CD4-positive, alpha-beta T cell treated with Interferon alpha-2 for 1 hour (primary cell): ENCODE results near the gene SOCS7.

Experiments
- DNase-seq, 2 donors: peaks; one replicate each; pipeline ENCODE4 v3.0.0-alpha.2; 2020 to 2022

Gene SOCS7

DNA sequence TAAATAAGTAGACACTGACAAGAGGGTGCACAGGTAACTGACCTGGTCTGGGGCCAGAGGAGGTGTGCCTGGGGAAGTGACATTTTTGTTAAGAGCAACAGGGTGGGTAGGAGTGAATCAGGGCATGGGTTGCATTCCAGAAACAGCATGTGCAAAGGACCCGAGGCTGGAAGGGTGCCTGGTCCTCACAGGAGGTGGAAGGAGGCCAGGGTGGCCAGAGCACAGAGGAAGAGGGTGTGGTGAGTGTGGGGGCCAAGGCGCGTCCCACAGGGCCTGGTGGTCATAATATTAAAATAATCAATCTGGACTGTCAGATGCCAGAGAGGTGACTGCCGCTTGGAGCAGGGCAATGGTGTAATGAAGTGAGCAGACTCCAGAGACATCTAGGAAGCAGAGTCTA lies 90.9 kb downstream of the SOCS7 start:
- DNase-seq = no peak

DNA sequence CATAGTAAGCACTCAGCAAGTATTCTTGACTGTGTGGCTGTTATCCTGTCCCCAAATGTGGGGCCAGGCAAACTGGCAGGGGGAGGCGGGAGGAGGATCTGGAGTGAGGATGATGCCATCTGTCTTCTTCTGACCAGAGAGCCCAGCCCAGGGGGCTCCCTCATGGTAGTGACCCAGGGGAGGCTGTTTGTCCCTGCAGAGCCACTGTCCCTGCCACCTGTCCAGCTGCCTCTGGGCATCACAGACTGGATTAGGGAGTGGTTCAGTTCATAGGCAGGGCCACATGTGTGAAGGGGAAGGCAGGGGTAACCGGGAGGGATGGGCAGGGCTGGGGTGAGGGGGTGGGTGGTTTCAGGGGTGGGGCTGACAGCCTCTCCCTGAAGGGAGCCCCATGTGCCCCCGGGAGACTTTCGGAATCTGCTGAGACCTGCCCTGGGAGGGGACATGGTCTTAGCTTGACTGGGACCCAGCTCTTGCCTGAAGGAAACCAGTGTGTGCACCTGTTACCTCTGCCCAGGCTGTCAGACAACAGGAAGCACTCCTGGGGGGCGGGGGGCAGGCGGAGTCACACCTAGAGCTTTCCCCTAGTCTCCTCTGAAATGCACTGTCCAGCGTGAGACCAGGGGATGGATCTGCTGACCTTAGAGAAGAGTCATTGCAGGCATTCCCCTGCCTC lies 91.8 kb downstream of the SOCS7 start:
- no peak for DNase-seq

GRCh38 chr17:38444151-38444550 lies 92.5 kb downstream of the SOCS7 start:
- DNase-seq = peak; percentile 43 to 55

- no peak for DNase-seq
These were observed 96.0 kb downstream of the SOCS7 start for GRCh38 chr17:38447502-38448085.

DNA sequence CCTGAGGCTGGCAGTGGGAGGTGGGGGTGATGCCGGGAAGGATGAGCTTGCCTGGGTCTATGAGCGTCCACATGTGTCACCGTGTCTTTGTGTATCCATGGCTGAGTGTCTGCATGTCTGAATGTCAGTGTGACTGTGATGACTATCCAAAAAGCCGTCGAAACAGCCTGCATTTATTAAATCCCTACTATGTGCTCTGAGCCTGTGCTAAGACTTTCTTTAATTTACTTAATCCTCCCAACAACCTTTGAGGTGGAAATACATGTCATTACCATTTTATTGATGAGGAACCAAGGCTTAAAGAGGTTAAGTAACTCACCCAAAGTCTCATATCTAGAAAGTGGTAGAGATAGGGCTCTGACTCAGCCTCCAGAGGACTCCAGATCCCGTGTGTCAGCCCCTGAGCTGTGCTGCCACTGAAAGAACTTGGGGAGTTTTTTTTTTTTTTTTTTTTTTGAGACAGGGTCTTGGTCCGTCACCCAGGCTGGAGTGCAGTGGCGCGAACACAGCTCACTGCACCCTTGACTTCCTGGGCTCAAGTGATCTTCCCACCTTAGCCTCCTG lies 96.6 kb downstream of the SOCS7 start:
- DNase-seq = no peak

- DNase-seq = no peak
These were observed 97.7 kb downstream of the SOCS7 start for GRCh38 chr17:38449364-38449763.

DNA sequence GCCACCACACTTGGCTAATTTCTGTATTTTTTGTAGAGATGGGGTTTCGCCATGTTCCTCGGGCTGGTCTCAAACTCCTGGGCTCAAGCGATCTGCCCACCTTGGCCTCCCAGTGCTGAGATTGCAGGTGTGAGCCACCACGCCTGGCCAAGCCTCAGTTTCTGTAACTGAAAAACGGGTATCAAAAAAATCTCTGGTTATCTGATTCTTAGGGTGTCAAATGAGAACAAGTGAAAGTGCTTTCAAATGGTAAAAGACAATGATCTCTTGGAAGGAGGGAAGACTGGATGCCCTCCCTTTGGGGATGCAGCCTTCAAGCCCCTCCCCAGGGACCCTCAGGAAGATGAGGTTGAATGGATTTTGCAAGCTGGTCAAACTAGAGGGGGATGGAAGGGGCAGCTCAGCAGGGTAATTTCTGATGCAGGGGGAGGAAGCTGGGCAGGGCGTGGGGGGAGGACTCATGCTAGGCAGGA lies 98.9 kb downstream of the SOCS7 start:
- no peak for DNase-seq

- no peak for DNase-seq
These were observed 99.6 kb downstream of the SOCS7 start for GRCh38 chr17:38451030-38451839.

DNA sequence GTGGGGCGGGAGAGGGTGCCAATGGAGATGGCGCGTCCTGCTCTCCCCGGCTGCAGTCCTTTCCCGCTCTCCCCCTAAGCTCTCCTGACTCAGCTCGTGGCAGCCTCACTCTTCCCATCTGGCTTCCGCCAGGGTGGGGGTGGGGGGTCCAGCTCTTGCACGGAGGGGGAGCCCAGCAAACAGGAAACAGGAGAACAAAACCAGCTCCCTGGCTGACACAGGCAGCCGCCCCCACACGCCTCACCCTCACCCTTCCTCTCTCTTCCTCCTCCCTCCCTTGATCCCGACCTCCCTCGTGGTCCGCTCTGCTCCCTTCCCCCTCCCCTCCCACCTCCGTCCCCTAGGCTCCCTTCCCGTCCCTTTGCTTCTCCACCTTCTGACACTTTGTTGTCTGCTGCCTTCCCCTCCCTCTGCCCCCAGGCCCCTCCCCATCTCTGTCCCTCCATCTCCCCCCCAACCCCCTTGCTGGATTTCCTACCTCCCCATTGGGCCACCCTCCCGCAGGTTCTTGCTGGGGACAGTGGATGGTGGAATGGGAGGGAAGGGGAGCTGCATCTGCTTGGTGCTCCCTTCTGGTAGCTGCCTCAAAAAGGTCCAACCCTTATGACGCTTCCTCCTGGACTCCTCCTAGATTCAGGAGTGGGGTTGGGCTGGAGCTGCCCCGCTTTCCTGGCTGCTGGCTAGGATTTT lies 100.3 kb downstream of the SOCS7 start:
- DNase-seq = no peak

DNA sequence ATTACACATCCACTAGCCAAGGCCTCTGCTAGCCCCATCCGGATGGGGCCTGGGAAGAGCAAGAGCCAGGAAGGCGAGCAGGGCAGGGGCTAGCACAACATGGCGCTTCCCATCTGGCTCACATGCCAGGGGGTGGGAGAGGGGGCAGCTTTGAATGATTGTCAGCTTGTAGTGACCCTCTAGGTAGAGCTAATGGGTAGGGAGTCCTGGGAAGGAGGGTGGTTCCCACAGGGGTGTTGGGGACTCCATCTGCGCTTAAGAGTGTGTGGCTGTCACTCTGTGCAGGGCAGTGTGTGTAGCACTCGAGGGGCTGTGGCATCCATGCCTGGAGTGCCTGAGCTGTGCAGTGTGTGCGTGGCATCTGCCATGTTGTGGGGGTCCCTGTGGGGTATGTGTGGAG lies 101.1 kb downstream of the SOCS7 start:
- no peak for DNase-seq

DNA sequence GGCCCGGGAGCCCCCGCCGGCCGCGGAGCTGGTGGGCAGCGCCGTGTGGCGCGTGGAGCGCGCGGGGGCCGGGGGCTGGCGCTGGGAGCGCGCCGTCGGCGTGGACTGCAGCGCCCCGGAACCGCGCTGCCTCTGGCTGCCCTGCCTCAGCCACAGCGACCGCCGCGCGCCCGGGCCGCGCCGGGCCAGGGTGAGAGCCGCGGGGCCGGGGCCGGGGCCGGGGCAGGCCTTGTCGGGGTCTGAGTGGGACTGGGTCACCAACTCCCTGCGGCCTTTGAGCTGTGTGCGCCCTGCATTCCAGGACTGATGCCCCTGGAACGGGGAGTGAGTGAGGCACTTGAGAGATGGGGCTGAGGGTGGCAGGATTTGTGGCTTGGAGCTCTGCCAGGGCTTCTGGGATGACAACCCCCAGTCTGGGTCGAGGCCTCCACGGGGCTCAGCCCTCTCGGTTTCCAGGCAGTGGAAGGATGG lies 102.3 kb downstream of the SOCS7 start:
- no peak for DNase-seq

- DNase-seq = no peak
These were observed 102.9 kb downstream of the SOCS7 start for GRCh38 chr17:38454532-38454931.
